Right lobe of liver (tissue), 6 donors: ENCODE measurements around the gene RANBP3. TPM values are rescaled to one million over a fixed set of nuclear protein-coding genes. Genes with fewer than 3 reads are reported as not detected.
A peak's percentile ranks its signal among the peaks of the same experiment; 100 is the strongest.
"Not testable (repeated sequence)": the region's sequence is repeated elsewhere in the genome, so short reads cannot be mapped to it uniquely, and the experiment has no call there.

ENCODE experiments used
- ATAC-seq, 4 donors: fragments of 200-7000 bp; cut with Tn5 transposase; one replicate each; pipeline ENCODE4 v1.9.1; 2020; ENCODE audit warnings: mild to moderate bottlenecking in 4 of 4, moderate library complexity in 4 of 4
- DNase-seq, 3 donors: peaks; one replicate each; pipeline ENCODE4 v3.0.0-alpha.2; 2020
- H3K27ac ChIP-seq, 3 donors: fragments of 200-600 bp; one replicate each; pipeline ENCODE4 v1.8.0; 2022
- H3K27me3 ChIP-seq, 2 donors: fragments of 200-600 bp; one replicate each; pipeline ENCODE4 v1.8.0; 2022
- H3K36me3 ChIP-seq, 4 donors: fragments of 200-600 bp; sonication (generic) in 1 of 4; one replicate each; pipeline versions ENCODE4 v1.5.1 to v1.8.0; 2017 to 2022; ENCODE audit warnings: control low read depth in 1 of 4
- H3K4me1 ChIP-seq, 4 donors: fragments of 200-600 bp; sonication (generic) in 1 of 4; one replicate each; pipeline versions ENCODE4 v1.5.1 to v1.8.0; 2017 to 2022; ENCODE audit warnings: control low read depth in 1 of 4
- H3K4me3 ChIP-seq, 3 donors: fragments of 200-600 bp; one replicate each; pipeline ENCODE4 v1.8.0; 2022
- H3K9me3 ChIP-seq, 4 donors: fragments of 200-600 bp; sonication (generic) in 1 of 4; one replicate each; pipeline versions ENCODE4 v1.5.1 to v1.8.0; 2017 to 2022; ENCODE audit warnings: control low read depth in 1 of 4
- POLR2A ChIP-seq: fragments of 450-650 bp; IDR thresholded peaks from one replicate; pipeline ENCODE4 v1.6.1; 2017; ENCODE audit warnings: antibody characterized with exemption, mild to moderate bottlenecking
- WGBS: methylation state at CpG from one replicate; pipeline ENCODE4 v1.1.6; 2018; ENCODE audit warnings: low coverage, low lambda C conversion rate; ENCODE audit not compliant: insufficient coverage; ENCODE audit errors: missing lambda C conversion rate; 5-methylcytosine and 5-hydroxymethylcytosine counted together
- intact Hi-C, 2 donors: fragments of 100-400 bp; cut with DNase I; formaldehyde crosslinking; loops; one replicate each; pipeline versions ENCODE4 v1.11.2 to v1.14.1; 2022
- total RNA-seq, 6 experiments: library from RNA; depleted of rRNA in 2 of 6; stranded (reverse); fragments of >200 nt in 2 of 6; fragmentation: NEBNext Ultra II Directional in 3 of 6; extraction: Animal tissue kit (Norgen Biotek cat#: 25700) in 3 of 6; gene quantifications; one replicate each; pipeline versions ENCODE4 v1.1.0 to v1.2.4, GENCODE V29; 2016 to 2023
- TF ChIP-seq, protein P1 (sequence below), 4 donors: fragments of 200-600 bp in 3 of 4; fragments of 450-650 bp in 1 of 4; IDR thresholded peaks; one replicate each; pipeline versions ENCODE4 v1.5.1 to v1.8.0; 2016 to 2022; ENCODE audit warnings: antibody characterized with exemption in 4 of 4, mild to moderate bottlenecking in 2 of 4
- donor health status: DM: no; HTN: yes; CAD: no.
- donor health status: DM: no; HTN: no; CAD: no.
- donor health status: DM: no; HTN: no; CAD: no.
- donor health status: DM: no; HTN: yes; CAD: no.
- donor health status: DM: no; HTN: yes; CAD: no.

RANBP3 gene
- total RNA-seq, 6 experiments from 2014 or later, result 21.7 to 49.5 (median 24.5) TPM

DNA sequence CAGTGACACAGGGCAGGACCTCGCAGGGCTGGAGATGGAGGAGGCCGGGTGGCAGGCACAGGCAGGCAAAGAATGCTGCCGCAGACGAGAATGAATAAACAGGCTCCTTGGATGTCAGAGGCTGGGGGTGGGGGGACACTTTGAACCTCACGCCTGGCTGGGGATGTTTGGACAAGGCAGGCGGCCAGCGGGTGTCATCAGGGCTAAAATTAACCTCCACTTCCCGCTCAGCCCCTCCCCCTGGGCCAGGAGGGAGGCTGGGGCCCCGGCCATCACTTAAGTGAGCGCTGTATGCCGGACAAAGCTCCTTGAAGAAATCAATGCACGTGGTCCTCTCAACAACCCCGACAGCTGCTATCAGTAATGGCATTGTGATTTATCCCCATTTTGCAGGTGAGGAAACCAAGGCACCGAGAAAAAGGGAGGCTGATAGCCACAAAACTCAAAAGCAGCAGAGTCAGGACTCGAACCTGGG, 97.3 kb downstream of the RANBP3 start:
- ATAC-seq (peak; percentile 87 to 94 (median 90)), DNase-seq (peak; percentile 84 to 88 (median 86))
- no peaks in the 10 kb centered on the region for H3K36me3 ChIP-seq
- no peak overlapping the region for H3K4me3 ChIP-seq
- peaks cover 0 to 30% (median 11%) of the 10 kb centered on the region in 4 donors for H3K4me1 ChIP-seq
- intact Hi-C loops, result no loop called here
- no peaks in the 10 kb centered on the region for H3K9me3 ChIP-seq
- 20% methylated on average over 10 of the region's 15 CpGs for WGBS
- peak overlapping the region; percentile 47 to 76 (median 67) for H3K27ac ChIP-seq
- H3K27me3 ChIP-seq, result no peaks in the 10 kb centered on the region
- TF ChIP-seq, protein P1, sequence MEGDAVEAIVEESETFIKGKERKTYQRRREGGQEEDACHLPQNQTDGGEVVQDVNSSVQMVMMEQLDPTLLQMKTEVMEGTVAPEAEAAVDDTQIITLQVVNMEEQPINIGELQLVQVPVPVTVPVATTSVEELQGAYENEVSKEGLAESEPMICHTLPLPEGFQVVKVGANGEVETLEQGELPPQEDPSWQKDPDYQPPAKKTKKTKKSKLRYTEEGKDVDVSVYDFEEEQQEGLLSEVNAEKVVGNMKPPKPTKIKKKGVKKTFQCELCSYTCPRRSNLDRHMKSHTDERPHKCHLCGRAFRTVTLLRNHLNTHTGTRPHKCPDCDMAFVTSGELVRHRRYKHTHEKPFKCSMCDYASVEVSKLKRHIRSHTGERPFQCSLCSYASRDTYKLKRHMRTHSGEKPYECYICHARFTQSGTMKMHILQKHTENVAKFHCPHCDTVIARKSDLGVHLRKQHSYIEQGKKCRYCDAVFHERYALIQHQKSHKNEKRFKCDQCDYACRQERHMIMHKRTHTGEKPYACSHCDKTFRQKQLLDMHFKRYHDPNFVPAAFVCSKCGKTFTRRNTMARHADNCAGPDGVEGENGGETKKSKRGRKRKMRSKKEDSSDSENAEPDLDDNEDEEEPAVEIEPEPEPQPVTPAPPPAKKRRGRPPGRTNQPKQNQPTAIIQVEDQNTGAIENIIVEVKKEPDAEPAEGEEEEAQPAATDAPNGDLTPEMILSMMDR (IDR thresholded peaks at IDR 0.05), result no peak
- no peak for TF ChIP-seq POLR2A

DNA sequence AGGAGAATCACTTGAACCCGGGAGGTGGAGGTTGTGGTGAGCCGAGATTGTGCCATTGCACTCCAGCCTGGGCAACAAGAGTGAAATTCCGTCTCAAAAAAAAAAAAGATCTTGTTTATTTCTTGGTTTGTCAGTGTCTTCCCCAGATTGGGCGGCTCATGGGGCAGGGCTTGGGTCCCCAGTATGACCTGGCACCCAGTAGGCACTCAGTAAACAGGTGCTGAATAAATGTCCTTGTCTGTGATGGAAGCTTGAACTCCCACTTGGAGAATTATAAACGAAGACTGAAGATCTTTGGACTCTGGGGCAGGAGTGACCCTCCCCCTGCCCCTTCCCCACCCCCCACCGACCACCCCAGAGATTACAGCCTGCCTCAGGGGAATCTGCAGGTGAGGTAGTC, 97.7 kb downstream of the RANBP3 start:
- Histone ChIP-seq H3K9me3 (no peaks in the 10 kb centered on the region), H3K36me3 (no peaks in the 10 kb centered on the region), H3K27ac (peak overlapping the region; percentile 47 to 76 (median 67)), H3K4me1 (peaks cover 0 to 30% (median 11%) of the 10 kb centered on the region in 4 donors), H3K4me3 (no peak overlapping the region), H3K27me3 (no peaks in the 10 kb centered on the region)
- intact Hi-C loops, result no loop called here
- WGBS, result 24% methylated on average over 4 of the region's 6 CpGs
- ATAC-seq, result peak; percentile 11 to 50 (median 44)
- no peak for TF ChIP-seq POLR2A
- TF ChIP-seq, protein P1 (IDR thresholded peaks at IDR 0.05), result no peak
- no peak for DNase-seq

GRCh38 chr19:5877882-5878281, 100.1 kb downstream of the RANBP3 start:
- no peak overlapping the region for H3K27ac ChIP-seq
- TF ChIP-seq, protein P1 (IDR thresholded peaks at IDR 0.05), result no peak
- TF ChIP-seq POLR2A, result no peak
- peaks cover 0 to 26% (median 9%) of the 10 kb centered on the region in 4 donors for H3K4me1 ChIP-seq
- no peak overlapping the region for H3K4me3 ChIP-seq
- H3K27me3 ChIP-seq, result no peaks in the 10 kb centered on the region
- intact Hi-C loops, result no loop called here
- 62% methylated on average over 5 of the region's 9 CpGs for WGBS
- H3K9me3 ChIP-seq, result no peaks in the 10 kb centered on the region
- DNase-seq (no peak), ATAC-seq (no peak)
- no peaks in the 10 kb centered on the region for H3K36me3 ChIP-seq

DNA sequence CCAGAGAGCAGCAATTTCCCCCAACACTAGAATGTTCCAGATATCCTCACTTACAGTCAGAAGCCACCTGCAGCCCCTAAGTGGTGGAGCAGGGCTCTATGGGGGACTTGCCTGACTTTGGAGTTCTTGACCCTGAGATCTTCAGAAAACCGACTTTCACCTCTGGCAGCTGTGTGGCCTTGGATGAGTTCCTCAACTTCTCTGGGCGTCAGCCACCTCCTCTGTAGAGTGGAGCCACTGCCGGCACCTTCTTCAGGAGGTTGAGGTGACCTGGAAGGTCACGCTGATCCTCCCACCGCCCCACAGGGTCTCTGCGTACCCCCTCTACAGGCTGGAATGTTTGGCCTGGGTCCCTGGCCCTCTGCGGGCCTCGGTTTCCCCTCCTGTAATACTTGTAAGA, 100.5 kb downstream of the RANBP3 start:
- intact Hi-C loops, result no loop called here

GRCh38 chr19:5874496-5874895, 103.4 kb downstream of the RANBP3 start:
- H3K4me3 ChIP-seq, H3K36me3 ChIP-seq, H3K27me3 ChIP-seq, H3K27ac ChIP-seq, DNase-seq, ATAC-seq, intact Hi-C loops, H3K9me3 ChIP-seq: not testable (repeated sequence)
- H3K4me1 ChIP-seq, result peaks cover 0 to 24% (median 12%) of the 10 kb centered on the region in 4 donors
- WGBS, result 76% methylated on average over 7 of the region's 7 CpGs

More for the DNA sequence above, 100.5 kb downstream of the RANBP3 start:
- no peak for TF ChIP-seq POLR2A
- H3K4me1 ChIP-seq, result peaks cover 0 to 30% (median 11%) of the 10 kb centered on the region in 4 donors
- H3K4me3 ChIP-seq, result no peak overlapping the region
- no peaks in the 10 kb centered on the region for H3K36me3 ChIP-seq
- H3K27me3 ChIP-seq, result no peaks in the 10 kb centered on the region
- no peaks in the 10 kb centered on the region for H3K9me3 ChIP-seq
- H3K27ac ChIP-seq, result no peak overlapping the region
- ATAC-seq (no peak), DNase-seq (no peak)
- WGBS, result no CpG with 5 or more reads among the region's 8 CpGs
